ENCODE results near the gene ZDHHC1.

Gene ZDHHC1

GRCh38 chr16:67456391-67457081 lies 40.3 kb upstream of the ZDHHC1 start:
- no peaks in the 10 kb centered on the region for H4K20me1 ChIP-seq (ENCODE audit: insufficient read depth, low read length, poor library complexity, severe bottlenecking)
- H3K9ac ChIP-seq (ENCODE audit: low read depth, low read length, poor library complexity, severe bottlenecking) = no peak overlapping the region
- TF ChIP-seq EZH2phosphoT487 (IDR thresholded peaks at IDR 0.05; ENCODE audit: borderline replicate concordance) (no peak), CTCF (conservative IDR thresholded peaks at IDR 0.05; ENCODE audit: low read length) (peak; percentile 40)

GRCh38 chr16:67454852-67455251 lies 38.6 kb upstream of the ZDHHC1 start:
- Histone ChIP-seq H3K9me3 (ENCODE audit: insufficient read depth, low read depth, low read length) (no peaks in the 10 kb centered on the region), H3K4me1 (ENCODE audit: insufficient read depth, low read length, poor library complexity, severe bottlenecking) (no peaks in the 10 kb centered on the region), H3K79me2 (ENCODE audit: insufficient read depth, low read length) (no peaks in the 10 kb centered on the region), H3K4me3 (ENCODE audit: low read length, poor library complexity, severe bottlenecking) (no peak overlapping the region), H3K4me2 (ENCODE audit: low read depth, low read length, poor library complexity, severe bottlenecking) (no peak overlapping the region), H4K20me1 (ENCODE audit: insufficient read depth, low read length, poor library complexity, severe bottlenecking) (no peaks in the 10 kb centered on the region), H3K9me2 (replicated peaks; ENCODE audit: low read depth, low read length) (no peaks in the 10 kb centered on the region), H3F3A (ENCODE audit: low read depth) (no peaks in the 10 kb centered on the region), H3K9ac (ENCODE audit: low read depth, low read length, poor library complexity, severe bottlenecking) (no peak overlapping the region), H3K27me3 (ENCODE audit: insufficient read depth, low read length, poor library complexity, severe bottlenecking) (no peaks in the 10 kb centered on the region), H2AFZ (ENCODE audit: low read length) (no peak overlapping the region), H3K36me3 (ENCODE audit: insufficient read depth, low read length) (peaks cover 7% of the 10 kb centered on the region; the same call in 1 of the 2 replicates)
- no peak for TF ChIP-seq EZH2phosphoT487 (IDR thresholded peaks at IDR 0.05; ENCODE audit: borderline replicate concordance)
- TF ChIP-seq CTCF (conservative IDR thresholded peaks at IDR 0.05; ENCODE audit: low read length) = no peak

More at GRCh38 chr16:67456391-67457081, 40.3 kb upstream of the ZDHHC1 start:
- Histone ChIP-seq H3K79me2 (ENCODE audit: insufficient read depth, low read length) (no peaks in the 10 kb centered on the region), H3F3A (ENCODE audit: low read depth) (no peaks in the 10 kb centered on the region), H3K9me2 (replicated peaks; ENCODE audit: low read depth, low read length) (no peaks in the 10 kb centered on the region), H2AFZ (ENCODE audit: low read length) (no peak overlapping the region), H3K4me2 (ENCODE audit: low read depth, low read length, poor library complexity, severe bottlenecking) (no peak overlapping the region), H3K9me3 (ENCODE audit: insufficient read depth, low read depth, low read length) (no peaks in the 10 kb centered on the region), H3K4me3 (ENCODE audit: low read length, poor library complexity, severe bottlenecking) (no peak overlapping the region), H3K36me3 (ENCODE audit: insufficient read depth, low read length) (peaks cover 7% of the 10 kb centered on the region; the same call in 1 of the 2 replicates), H3K4me1 (ENCODE audit: insufficient read depth, low read length, poor library complexity, severe bottlenecking) (no peaks in the 10 kb centered on the region), H3K27me3 (ENCODE audit: insufficient read depth, low read length, poor library complexity, severe bottlenecking) (no peaks in the 10 kb centered on the region)

GRCh38 chr16:67454104-67454503 lies 37.8 kb upstream of the ZDHHC1 start:
- Histone ChIP-seq H4K20me1 (ENCODE audit: insufficient read depth, low read length, poor library complexity, severe bottlenecking) (no peaks in the 10 kb centered on the region), H3K9me3 (ENCODE audit: insufficient read depth, low read depth, low read length) (no peaks in the 10 kb centered on the region), H3K9ac (ENCODE audit: low read depth, low read length, poor library complexity, severe bottlenecking) (no peak overlapping the region), H2AFZ (ENCODE audit: low read length) (no peak overlapping the region), H3K9me2 (replicated peaks; ENCODE audit: low read depth, low read length) (no peaks in the 10 kb centered on the region), H3K4me1 (ENCODE audit: insufficient read depth, low read length, poor library complexity, severe bottlenecking) (no peaks in the 10 kb centered on the region), H3K4me2 (ENCODE audit: low read depth, low read length, poor library complexity, severe bottlenecking) (no peak overlapping the region), H3F3A (ENCODE audit: low read depth) (no peaks in the 10 kb centered on the region), H3K27me3 (ENCODE audit: insufficient read depth, low read length, poor library complexity, severe bottlenecking) (no peaks in the 10 kb centered on the region), H3K4me3 (ENCODE audit: low read length, poor library complexity, severe bottlenecking) (no peak overlapping the region), H3K79me2 (ENCODE audit: insufficient read depth, low read length) (no peaks in the 10 kb centered on the region), H3K36me3 (ENCODE audit: insufficient read depth, low read length) (peaks cover 7% of the 10 kb centered on the region; the same call in 1 of the 2 replicates)
- TF ChIP-seq CTCF (conservative IDR thresholded peaks at IDR 0.05; ENCODE audit: low read length) = no peak
- no peak for TF ChIP-seq EZH2phosphoT487 (IDR thresholded peaks at IDR 0.05; ENCODE audit: borderline replicate concordance)

Data from Loucy (cell line).